NCI-H524 (cell line): ENCODE data around the gene ZFHX2.
A peak's percentile ranks its signal among the peaks of the same experiment; 100 is the strongest.
"Not testable (repeated sequence)": the region's sequence is repeated elsewhere in the genome, so short reads cannot be mapped to it uniquely, and the experiment has no call there.

ENCODE experiments used
- DNase-seq, 2 experiments: peaks; one replicate each; lab custom pipeline; 2025; lab: John Stamatoyannopoulos, UW

Gene ZFHX2

GRCh38 chr14:23551266-23552028, at the start of gene ZFHX2:
Gene ZFHX2, minus strand, starts transcription at chr14:23551765. Its CDS starts 16,440 bp downstream, at chr14:23535325.
- peak; percentile 91 to 95 for DNase-seq

- no peak for DNase-seq
Observed at GRCh38 chr14:23600806-23601205, 49.2 kb upstream of the ZFHX2 start.

- DNase-seq, result no peak
Observed at GRCh38 chr14:23600322-23600707, 48.8 kb upstream of the ZFHX2 start.

- not testable (repeated sequence) for DNase-seq
Observed at GRCh38 chr14:23594191-23594590, 42.6 kb upstream of the ZFHX2 start.

GRCh38 chr14:23590198-23590597, 38.6 kb upstream of the ZFHX2 start:
- no peak for DNase-seq

GRCh38 chr14:23589606-23590005, 38.0 kb upstream of the ZFHX2 start:
- no peak for DNase-seq

GRCh38 chr14:23588884-23589598, 37.5 kb upstream of the ZFHX2 start:
- peak; percentile 96 to 97 for DNase-seq

- not testable (repeated sequence) for DNase-seq
Observed at GRCh38 chr14:23584527-23585203, 33.1 kb upstream of the ZFHX2 start.

GRCh38 chr14:23583761-23584526, 32.4 kb upstream of the ZFHX2 start:
- DNase-seq, result not testable (repeated sequence)

GRCh38 chr14:23582906-23583760, 31.6 kb upstream of the ZFHX2 start:
- DNase-seq, result no peak

GRCh38 chr14:23580948-23581281, 29.4 kb upstream of the ZFHX2 start:
- peak; percentile 30 to 74 for DNase-seq

- no peak for DNase-seq
Observed at GRCh38 chr14:23580152-23580926, 28.8 kb upstream of the ZFHX2 start.

GRCh38 chr14:23579739-23580138, 28.2 kb upstream of the ZFHX2 start:
- no peak for DNase-seq

GRCh38 chr14:23579311-23579630, 27.7 kb upstream of the ZFHX2 start:
- no peak for DNase-seq

- peak; percentile 73 to 83 for DNase-seq
Observed at GRCh38 chr14:23578560-23579310, 27.2 kb upstream of the ZFHX2 start, which contains the start of gene JPH4. Gene JPH4, minus strand, starts transcription at chr14:23578790. Its CDS starts 1,337 bp downstream, at chr14:23577453.

- peak; percentile 42 to 73 for DNase-seq
Observed at GRCh38 chr14:23577710-23578392, 26.3 kb upstream of the ZFHX2 start.

GRCh38 chr14:23577004-23577681, 25.6 kb upstream of the ZFHX2 start:
- DNase-seq, result peak; percentile 67 to 71

- DNase-seq, result peak in 1 of 2 experiments; percentile 46
Observed at GRCh38 chr14:23573384-23574015, 21.9 kb upstream of the ZFHX2 start.
